DOHH2 (cell line): Measurements from ENCODE around the gene CA12.

Experiments used
- EZH2phosphoT487 ChIP-seq: fragments of 200-600 bp; sonication (generic); IDR thresholded peaks from 2 replicates; pipeline ENCODE4 v1.6.1; 2017; ENCODE audit warnings: borderline replicate concordance, mild to moderate bottlenecking, antibody characterized with exemption, low read length, moderate library complexity, mixed read lengths
- TF ChIP-seq, protein P1 (sequence below): fragments of 200-600 bp; sonication (generic); IDR thresholded peaks from one replicate; pipeline ENCODE4 v1.5.1; 2014; ENCODE audit warnings: antibody characterized with exemption, mild to moderate bottlenecking, low read depth, low read length; ENCODE audit not compliant: poor library complexity, severe bottlenecking

DNA sequence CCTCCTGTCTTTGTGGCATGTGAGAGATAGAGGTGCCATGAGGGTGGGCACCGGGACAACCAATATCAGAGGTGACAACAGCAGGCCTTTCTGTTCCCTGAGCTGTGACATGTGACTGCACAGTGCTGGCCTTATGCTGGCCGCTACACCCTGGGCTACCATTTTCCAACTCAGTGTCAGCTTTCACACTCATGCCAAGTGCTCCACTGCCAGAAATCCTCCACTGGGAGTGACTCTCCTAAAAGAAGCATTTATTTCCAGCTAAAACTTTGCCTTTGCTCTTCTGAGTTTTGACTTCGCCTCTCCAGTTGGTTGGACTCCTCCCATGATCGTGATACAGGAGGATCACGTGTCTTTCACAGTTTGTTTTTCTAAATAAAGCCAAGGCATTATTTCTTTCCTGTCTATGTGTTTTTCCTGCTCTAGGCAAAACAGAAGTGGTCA is 31.4 kb downstream of the CA12 start:
- TF ChIP-seq, protein P1, sequence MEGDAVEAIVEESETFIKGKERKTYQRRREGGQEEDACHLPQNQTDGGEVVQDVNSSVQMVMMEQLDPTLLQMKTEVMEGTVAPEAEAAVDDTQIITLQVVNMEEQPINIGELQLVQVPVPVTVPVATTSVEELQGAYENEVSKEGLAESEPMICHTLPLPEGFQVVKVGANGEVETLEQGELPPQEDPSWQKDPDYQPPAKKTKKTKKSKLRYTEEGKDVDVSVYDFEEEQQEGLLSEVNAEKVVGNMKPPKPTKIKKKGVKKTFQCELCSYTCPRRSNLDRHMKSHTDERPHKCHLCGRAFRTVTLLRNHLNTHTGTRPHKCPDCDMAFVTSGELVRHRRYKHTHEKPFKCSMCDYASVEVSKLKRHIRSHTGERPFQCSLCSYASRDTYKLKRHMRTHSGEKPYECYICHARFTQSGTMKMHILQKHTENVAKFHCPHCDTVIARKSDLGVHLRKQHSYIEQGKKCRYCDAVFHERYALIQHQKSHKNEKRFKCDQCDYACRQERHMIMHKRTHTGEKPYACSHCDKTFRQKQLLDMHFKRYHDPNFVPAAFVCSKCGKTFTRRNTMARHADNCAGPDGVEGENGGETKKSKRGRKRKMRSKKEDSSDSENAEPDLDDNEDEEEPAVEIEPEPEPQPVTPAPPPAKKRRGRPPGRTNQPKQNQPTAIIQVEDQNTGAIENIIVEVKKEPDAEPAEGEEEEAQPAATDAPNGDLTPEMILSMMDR = no peak
- TF ChIP-seq EZH2phosphoT487 = no peak
